Measurements from ENCODE around the gene TBC1D8. TPM values are rescaled to one million over a fixed set of nuclear protein-coding genes. Genes with fewer than 3 reads are reported as not detected.

Gene TBC1D8
- total RNA-seq, 1 donor from 2014 or later, result 17.3 TPM

DNA sequence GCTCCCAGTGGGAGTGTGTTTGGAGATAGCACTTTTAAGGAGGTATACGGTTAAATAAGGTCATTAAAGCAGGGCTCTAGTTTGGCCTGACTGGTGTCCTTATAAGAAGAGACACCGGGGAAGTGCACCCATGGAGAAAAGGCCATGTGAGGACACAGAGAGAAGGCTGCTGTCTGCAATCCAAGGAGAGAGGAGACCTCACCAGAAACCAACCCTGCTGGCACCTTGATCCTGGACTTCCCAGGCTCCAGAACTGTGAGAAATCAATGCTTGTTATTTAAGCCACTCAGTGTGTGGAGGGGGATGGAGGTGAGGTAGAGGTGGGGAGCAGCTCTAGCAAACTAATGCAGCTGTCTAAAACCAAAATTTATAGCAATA, 87.1 kb downstream of the TBC1D8 start:
- Histone ChIP-seq H3K4me3 (ENCODE audit: low read depth, low read length) (no peak overlapping the region), H3K27me3 (ENCODE audit: control insufficient read depth, insufficient read depth, low read length) (no peaks in the 10 kb centered on the region), H3K36me3 (ENCODE audit: control insufficient read depth, insufficient read depth, low read length) (no peaks in the 10 kb centered on the region)
- no peak for DNase-seq (ENCODE audit: low read depth)
- TF ChIP-seq, protein P1, sequence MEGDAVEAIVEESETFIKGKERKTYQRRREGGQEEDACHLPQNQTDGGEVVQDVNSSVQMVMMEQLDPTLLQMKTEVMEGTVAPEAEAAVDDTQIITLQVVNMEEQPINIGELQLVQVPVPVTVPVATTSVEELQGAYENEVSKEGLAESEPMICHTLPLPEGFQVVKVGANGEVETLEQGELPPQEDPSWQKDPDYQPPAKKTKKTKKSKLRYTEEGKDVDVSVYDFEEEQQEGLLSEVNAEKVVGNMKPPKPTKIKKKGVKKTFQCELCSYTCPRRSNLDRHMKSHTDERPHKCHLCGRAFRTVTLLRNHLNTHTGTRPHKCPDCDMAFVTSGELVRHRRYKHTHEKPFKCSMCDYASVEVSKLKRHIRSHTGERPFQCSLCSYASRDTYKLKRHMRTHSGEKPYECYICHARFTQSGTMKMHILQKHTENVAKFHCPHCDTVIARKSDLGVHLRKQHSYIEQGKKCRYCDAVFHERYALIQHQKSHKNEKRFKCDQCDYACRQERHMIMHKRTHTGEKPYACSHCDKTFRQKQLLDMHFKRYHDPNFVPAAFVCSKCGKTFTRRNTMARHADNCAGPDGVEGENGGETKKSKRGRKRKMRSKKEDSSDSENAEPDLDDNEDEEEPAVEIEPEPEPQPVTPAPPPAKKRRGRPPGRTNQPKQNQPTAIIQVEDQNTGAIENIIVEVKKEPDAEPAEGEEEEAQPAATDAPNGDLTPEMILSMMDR (IDR thresholded peaks at IDR 0.05; ENCODE audit: insufficient read depth, low read length, poor library complexity, severe bottlenecking), result no peak

DNA sequence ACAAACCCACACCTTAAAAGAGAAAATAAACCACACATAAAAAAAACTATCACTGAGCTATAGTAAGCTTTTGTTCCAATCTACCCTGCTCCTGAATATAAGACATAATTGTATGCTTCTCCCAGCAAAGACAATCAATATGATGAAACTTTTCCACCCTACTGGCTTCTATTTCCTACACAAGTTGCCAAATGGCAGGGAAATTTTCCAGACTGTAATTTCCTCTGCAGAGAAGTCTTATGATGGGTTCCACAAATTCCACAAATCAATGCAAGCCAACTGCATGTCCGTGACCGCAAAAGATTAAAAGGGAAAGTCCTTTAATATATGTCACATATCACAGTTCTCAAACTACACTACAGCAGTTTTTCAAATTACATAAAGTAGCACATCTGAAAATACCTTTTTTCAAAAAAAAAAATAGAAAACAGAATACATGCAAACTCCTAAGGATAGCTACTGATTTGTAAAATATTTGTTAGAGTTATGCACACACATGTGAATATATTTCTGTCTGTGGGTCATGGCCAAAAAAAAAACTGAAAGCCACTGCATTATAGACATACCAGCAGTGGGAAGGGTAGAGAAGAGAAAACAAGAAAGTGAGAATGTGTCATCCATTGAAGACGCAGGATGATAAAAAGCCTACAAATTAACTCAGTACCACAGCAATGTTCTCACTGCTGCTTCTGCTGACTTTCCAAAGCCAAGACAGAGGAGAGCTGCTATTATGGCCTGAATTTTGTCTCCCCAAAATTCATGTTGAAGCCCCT, 87.6 kb downstream of the TBC1D8 start:
- H3K4me3 ChIP-seq (ENCODE audit: low read depth, low read length), result no peak overlapping the region
- no peaks in the 10 kb centered on the region for H3K27me3 ChIP-seq (ENCODE audit: control insufficient read depth, insufficient read depth, low read length)
- DNase-seq (ENCODE audit: low read depth), result no peak
- no peaks in the 10 kb centered on the region for H3K36me3 ChIP-seq (ENCODE audit: control insufficient read depth, insufficient read depth, low read length)
- TF ChIP-seq, protein P1 (IDR thresholded peaks at IDR 0.05; ENCODE audit: insufficient read depth, low read length, poor library complexity, severe bottlenecking), result no peak

DNA sequence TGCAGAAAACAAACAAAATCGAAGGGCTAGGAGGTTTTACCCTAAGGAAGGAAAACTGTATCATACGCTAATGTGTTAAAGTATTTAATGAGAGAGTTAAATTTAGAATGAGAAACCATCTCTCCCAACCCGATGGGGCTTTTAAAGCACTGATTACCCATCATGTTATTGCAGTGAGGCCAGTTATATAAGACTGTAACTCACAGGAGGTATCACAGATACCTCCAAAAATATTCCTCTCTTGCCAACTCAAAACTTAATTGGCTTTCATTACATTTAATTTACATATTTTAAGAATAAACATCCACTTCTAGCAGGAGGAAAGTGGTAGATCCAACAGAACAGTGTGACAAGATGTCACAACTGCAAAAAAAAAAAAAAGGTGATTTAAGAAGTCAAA, 92.8 kb downstream of the TBC1D8 start:
- Histone ChIP-seq H3K36me3 (ENCODE audit: control insufficient read depth, insufficient read depth, low read length) (no peaks in the 10 kb centered on the region), H3K27me3 (ENCODE audit: control insufficient read depth, insufficient read depth, low read length) (no peaks in the 10 kb centered on the region), H3K4me3 (ENCODE audit: low read depth, low read length) (no peak overlapping the region)
- TF ChIP-seq, protein P1 (IDR thresholded peaks at IDR 0.05; ENCODE audit: insufficient read depth, low read length, poor library complexity, severe bottlenecking), result no peak
- no peak for DNase-seq (ENCODE audit: low read depth)

DNA sequence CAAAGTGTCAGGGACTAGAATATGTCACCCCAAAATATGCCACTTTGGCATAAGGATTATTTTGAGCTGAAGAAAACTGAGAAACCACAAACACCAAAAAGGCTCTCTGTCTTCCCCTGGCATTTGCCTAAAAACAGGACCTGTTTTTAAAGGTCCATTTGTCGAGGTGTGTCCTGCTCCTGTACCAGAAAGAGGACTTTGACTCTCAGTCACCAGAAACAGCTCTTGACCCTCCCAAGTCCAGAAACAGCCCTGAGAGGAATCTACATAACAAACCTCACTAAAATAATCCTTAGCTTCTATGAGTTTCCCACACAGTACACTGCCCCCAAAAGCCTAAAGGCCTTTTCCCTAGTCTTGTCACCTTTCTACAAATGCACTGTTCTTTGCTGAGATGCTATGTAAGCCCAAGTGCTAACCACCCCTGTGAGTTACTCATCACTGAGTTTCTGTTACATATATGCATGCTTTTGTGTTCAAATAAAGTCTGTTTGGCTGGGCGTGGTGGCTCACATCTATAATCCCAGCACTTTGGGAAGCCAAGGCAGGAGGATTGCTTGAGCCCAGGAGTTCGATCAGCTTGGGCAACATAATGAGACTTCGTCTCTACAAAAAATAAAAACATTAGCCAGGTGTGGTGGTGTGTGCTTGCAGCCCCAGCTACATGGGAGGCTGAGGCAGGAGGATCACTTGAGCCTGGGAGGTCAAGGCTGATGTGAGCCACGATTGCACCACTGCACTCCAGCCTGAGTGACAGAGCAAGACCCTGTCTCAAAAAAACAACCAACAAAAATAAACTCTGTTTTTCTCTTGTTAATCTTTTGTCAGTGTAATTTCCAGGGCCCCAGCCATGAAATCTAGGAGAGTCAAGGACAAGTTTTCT, 93.9 kb downstream of the TBC1D8 start:
- Histone ChIP-seq H3K27me3 (ENCODE audit: control insufficient read depth, insufficient read depth, low read length) (no peaks in the 10 kb centered on the region), H3K4me3 (ENCODE audit: low read depth, low read length) (no peak overlapping the region), H3K36me3 (ENCODE audit: control insufficient read depth, insufficient read depth, low read length) (no peaks in the 10 kb centered on the region)
- TF ChIP-seq, protein P1 (IDR thresholded peaks at IDR 0.05; ENCODE audit: insufficient read depth, low read length, poor library complexity, severe bottlenecking), result no peak
- no peak for DNase-seq (ENCODE audit: low read depth)

DNA sequence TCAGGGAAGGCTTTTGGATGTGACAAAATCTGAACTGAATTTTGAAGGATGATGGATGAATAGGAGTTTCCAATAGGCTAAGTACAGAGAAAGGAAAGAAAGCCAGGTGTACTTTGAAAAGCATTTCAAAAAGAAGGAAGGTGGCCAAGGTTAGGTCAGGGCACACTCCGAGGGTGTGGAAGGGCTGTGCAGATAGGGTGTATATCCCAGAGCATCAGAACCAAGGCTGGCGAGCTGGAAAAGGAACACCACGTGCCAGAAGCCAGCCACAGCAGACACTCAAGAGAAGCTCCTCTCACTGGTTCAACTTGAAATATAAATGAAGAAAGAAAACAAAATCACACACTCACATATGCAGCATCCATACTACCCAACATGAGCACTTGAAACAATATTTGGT, 98.1 kb downstream of the TBC1D8 start:
- H3K27me3 ChIP-seq (ENCODE audit: control insufficient read depth, insufficient read depth, low read length), result no peaks in the 10 kb centered on the region
- H3K36me3 ChIP-seq (ENCODE audit: control insufficient read depth, insufficient read depth, low read length), result no peaks in the 10 kb centered on the region
- TF ChIP-seq, protein P1 (IDR thresholded peaks at IDR 0.05; ENCODE audit: insufficient read depth, low read length, poor library complexity, severe bottlenecking), result no peak
- no peak overlapping the region for H3K4me3 ChIP-seq (ENCODE audit: low read depth, low read length)
- no peak for DNase-seq (ENCODE audit: low read depth)

All from kidney epithelial cell (primary cell).